Cardiac fibroblast (primary cell): ENCODE measurements around the gene JDP2.

Experiments used
- DNase-seq, 2 donors: peaks; one replicate each; pipeline versions ENCODE4 v3.0.0 to v3.0.0-alpha.2; 2010; ENCODE audit warnings: low read depth in 2 of 2
- H3K4me3 ChIP-seq, 2 donors: replicated peaks in 1 of 2; 1 replicate in 1 of 2; 2 replicates in 1 of 2; pipeline ENCODE4 v1.5.1; 2011; ENCODE audit warnings: low read depth in 2 of 2, low read length in 2 of 2, mild to moderate bottlenecking in 2 of 2, moderate library complexity in 1 of 2
- TF ChIP-seq, protein P1 (sequence below): IDR thresholded peaks from one replicate; pipeline ENCODE4 v1.5.1; 2011; ENCODE audit warnings: low read depth, mild to moderate bottlenecking, low read length, inconsistent platforms

Gene JDP2

DNA sequence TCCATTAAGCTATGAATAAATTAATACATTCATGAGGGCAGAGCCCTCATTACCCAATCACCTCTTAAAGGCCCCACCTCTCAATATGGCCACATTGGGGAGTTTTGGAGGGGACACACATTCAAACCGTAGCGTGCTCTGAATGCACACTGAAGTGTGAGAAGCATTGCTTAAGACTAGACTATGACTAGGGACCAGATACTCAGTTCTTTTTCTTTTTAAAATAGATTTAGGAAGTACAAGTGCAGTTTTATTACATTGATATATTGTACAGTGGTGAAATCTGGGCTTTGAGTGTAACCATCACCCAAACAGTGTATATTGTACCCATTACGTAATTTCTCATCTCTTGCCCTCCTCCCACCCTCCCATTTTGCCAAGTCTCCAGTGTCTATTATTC, 21.0 kb upstream of the JDP2 start:
- DNase-seq: no peak
- TF ChIP-seq, protein P1, sequence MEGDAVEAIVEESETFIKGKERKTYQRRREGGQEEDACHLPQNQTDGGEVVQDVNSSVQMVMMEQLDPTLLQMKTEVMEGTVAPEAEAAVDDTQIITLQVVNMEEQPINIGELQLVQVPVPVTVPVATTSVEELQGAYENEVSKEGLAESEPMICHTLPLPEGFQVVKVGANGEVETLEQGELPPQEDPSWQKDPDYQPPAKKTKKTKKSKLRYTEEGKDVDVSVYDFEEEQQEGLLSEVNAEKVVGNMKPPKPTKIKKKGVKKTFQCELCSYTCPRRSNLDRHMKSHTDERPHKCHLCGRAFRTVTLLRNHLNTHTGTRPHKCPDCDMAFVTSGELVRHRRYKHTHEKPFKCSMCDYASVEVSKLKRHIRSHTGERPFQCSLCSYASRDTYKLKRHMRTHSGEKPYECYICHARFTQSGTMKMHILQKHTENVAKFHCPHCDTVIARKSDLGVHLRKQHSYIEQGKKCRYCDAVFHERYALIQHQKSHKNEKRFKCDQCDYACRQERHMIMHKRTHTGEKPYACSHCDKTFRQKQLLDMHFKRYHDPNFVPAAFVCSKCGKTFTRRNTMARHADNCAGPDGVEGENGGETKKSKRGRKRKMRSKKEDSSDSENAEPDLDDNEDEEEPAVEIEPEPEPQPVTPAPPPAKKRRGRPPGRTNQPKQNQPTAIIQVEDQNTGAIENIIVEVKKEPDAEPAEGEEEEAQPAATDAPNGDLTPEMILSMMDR: no peak
- H3K4me3 ChIP-seq: no peak overlapping the region

DNA sequence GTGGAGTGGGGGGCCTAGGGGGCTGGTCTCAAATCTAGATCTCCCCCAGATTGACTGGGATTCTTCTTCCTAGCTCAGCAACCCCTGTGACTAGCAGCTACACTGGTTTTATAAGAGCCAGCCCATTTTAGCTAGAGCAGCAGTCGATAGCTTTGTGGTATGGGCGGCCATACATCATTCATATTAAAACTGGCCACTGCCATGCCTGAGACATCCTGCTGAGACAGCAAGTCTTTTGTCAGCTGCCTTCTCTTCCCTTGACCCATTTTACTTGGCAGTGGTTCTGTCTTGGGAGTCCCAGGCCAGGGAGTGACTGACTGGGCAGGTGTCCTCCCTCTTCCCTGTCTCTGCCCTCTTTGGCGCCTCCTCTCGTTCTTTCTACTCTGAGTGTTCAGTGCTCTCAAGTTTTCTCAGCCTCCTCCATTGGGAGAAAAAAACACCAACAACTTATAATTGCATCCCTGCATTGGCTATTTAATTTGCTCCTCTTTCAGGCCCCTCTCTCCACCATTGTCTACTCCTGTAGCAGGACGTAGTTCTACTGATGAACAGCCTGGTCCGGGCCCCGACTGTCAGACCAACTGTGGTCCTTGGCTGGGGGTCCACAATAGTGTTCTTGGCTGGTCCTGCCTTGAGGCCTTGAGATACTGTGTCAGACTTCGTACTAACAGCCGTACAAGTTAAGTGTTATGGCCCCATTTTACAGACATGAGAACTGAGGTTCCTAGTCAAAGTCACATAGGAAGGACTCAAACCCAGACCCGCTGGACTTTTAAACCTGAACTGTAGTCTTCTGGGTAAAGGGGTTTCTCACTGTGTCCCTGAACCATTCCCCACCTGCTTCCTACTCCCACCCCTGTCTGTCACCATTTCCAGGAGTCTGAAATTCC, 18.3 kb upstream of the JDP2 start:
- DNase-seq: no peak
- TF ChIP-seq, protein P1: no peak
- H3K4me3 ChIP-seq: no peak overlapping the region

DNA sequence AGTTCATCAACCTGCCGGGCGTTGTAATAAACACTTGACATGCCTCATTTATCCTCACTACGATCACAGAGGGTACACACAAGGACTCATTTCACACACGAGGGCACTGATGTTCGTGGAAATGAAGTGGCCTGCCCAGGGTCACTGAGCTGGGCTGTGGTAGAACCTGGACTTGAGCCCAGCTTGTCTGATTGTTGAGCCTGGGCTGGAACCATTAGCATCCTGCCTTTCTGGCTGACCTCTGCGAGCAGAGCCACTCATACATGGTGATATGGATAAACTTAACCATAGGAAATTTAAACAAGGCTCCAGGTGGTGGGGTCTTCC, 16.6 kb upstream of the JDP2 start:
- no peak overlapping the region for H3K4me3 ChIP-seq
- DNase-seq: no peak
- TF ChIP-seq, protein P1: no peak

DNA sequence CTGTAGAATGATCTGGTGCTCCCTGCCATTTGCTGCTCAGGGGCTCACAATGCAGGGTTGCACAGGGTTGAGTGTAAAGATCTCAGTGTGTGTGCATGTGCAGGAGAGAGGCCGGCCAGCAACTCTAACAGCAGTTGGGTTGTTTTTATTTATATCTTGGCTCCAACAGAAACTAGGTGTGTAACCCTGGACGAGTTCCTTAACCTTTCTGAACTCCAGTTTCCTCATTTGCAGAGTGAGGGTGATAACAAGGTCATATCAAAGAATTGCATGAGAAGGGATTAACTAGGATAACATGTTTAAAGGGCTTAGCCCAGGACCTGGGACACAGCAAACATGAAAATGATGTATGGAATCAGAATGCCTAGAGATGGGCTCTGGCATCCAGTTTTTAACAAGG, 14.8 kb upstream of the JDP2 start:
- H3K4me3 ChIP-seq: no peak overlapping the region
- TF ChIP-seq, protein P1: no peak
- no peak for DNase-seq

DNA sequence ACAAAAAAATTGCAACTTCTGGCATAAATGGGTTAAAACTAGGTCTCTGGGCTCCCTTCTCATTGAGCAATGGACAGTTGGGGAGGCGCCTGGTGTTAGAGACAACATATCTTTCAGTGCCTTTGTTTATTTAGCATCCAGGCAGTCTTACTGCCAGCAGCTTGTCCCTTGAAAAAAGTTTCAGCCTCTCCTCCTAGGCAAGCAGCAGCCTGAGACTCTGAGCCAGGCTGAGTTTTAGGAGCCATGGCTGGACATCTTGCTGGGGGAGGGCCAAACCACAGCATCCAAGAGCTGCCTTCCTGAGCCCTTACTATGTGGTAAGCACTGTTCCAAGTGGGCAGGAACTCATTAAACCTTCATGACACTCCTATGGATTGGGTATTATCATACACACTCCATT, 10.1 kb upstream of the JDP2 start:
- no peak overlapping the region for H3K4me3 ChIP-seq
- DNase-seq: peak in 1 of 2 donors; percentile 81
- TF ChIP-seq, protein P1: no peak

DNA sequence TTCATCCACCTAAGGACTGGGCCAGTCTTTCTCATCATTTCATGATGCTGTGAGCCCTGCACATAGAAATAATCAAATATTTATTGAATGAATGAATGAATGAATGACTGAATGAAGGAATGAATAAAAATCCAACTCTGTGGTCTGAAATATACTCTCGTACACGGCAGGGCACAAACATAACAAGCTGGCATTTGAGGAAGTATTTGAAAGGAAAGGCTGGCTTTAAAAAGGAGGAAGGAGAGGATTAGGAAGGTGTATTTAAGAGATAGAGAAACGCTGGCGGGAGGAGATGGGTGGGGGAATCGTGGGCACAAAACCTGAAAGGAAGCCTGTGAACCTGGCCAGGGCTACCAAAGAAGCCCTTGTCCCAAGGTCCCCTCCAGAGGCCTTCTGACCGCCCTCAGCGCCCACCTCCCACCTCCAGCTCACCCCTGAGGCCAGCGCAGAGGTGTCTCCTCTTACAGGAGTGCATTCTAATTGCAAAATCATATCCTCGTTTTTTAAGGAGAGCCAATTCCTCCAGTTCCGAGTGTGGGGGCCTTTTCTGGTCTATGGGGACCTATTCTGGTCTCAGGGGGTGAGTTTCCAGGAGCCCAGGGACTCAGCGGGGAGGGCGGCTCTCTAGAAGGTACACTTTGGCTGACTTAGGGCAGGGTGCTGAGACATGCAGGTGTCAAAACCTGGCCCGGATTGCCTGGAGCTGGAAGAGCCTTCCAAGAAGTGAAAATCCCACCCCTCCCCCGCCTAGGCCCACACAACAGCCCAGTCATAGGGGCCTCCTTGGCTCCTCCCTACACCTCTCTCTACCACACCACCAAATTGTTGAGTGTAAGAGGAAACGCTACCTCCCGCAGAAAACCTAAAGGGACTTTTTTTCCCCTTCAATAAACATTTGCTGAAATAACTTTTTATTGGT, 8.7 kb upstream of the JDP2 start:
- H3K4me3 ChIP-seq: no peak overlapping the region
- no peak for DNase-seq
- TF ChIP-seq, protein P1: no peak
